ENCODE results near the gene SMCHD1. TPM values are rescaled to one million over a fixed set of nuclear protein-coding genes. Genes with fewer than 3 reads are reported as not detected.
"Not testable (repeated sequence)": the region's sequence is repeated elsewhere in the genome, so short reads cannot be mapped to it uniquely, and the experiment has no call there.

The SMCHD1 gene
- total RNA-seq, 2 donors from 2014 or later: 61.8 to 72.5 TPM

DNA sequence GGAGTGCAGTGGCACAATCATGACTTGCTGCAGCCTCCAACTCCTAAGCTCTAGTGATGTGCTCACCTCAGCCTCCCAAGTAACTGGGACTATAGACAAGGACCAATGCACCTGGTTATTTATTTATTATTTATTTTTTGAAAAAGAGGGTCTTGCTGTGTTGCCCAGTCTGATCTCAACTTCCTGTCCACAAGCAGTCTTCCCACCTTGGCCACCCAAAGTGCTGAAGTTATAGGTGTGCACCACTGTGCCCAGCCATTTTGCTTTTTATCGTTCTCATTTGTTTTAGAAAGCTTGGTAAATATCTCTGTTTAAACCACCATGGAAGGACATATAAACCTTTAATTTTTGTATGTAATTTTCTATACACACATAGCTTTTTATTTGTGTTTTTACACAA lies 74.2 kb downstream of the SMCHD1 start:
- Histone ChIP-seq H3K27ac (ENCODE audit: low read depth, low read length) (no peak overlapping the region), H3K9me3 (ENCODE audit: control insufficient read depth, low read length) (no peaks in the 10 kb centered on the region), H3K4me3 (ENCODE audit: low read length) (no peak overlapping the region), H3K36me3 (ENCODE audit: control insufficient read depth, insufficient read depth, low read length) (peaks cover 90% of the 10 kb centered on the region), H3K4me1 (ENCODE audit: control insufficient read depth, insufficient read depth, low read length) (no peaks in the 10 kb centered on the region), H3K27me3 (ENCODE audit: control insufficient read depth, insufficient read depth, low read length, poor library complexity, severe bottlenecking) (no peaks in the 10 kb centered on the region), H3K9ac (ENCODE audit: extremely low read depth, low read length, poor library complexity, severe bottlenecking) (no peak overlapping the region)
- H3K4me1 Mint-ChIP-seq: no peaks in the 10 kb centered on the region
- WGBS, 2 experiments (ENCODE audit: insufficient coverage in 1 of 2, insufficient read length in 1 of 2): no CpG with 5 or more reads among the region's 1 CpG
- no peaks in the 10 kb centered on the region for H3K27me3 Mint-ChIP-seq (ENCODE audit: insufficient read depth)
- no peak overlapping the region for H3K4me3 Mint-ChIP-seq
- peaks cover 62% of the 10 kb centered on the region for H3K36me3 Mint-ChIP-seq (ENCODE audit: low read depth)
- TF ChIP-seq, protein P1, sequence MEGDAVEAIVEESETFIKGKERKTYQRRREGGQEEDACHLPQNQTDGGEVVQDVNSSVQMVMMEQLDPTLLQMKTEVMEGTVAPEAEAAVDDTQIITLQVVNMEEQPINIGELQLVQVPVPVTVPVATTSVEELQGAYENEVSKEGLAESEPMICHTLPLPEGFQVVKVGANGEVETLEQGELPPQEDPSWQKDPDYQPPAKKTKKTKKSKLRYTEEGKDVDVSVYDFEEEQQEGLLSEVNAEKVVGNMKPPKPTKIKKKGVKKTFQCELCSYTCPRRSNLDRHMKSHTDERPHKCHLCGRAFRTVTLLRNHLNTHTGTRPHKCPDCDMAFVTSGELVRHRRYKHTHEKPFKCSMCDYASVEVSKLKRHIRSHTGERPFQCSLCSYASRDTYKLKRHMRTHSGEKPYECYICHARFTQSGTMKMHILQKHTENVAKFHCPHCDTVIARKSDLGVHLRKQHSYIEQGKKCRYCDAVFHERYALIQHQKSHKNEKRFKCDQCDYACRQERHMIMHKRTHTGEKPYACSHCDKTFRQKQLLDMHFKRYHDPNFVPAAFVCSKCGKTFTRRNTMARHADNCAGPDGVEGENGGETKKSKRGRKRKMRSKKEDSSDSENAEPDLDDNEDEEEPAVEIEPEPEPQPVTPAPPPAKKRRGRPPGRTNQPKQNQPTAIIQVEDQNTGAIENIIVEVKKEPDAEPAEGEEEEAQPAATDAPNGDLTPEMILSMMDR (conservative IDR thresholded peaks at IDR 0.05): no peak
- H3K27ac Mint-ChIP-seq: no peak overlapping the region
- H3K9me3 Mint-ChIP-seq: no peaks in the 10 kb centered on the region
- no peak for DNase-seq

DNA sequence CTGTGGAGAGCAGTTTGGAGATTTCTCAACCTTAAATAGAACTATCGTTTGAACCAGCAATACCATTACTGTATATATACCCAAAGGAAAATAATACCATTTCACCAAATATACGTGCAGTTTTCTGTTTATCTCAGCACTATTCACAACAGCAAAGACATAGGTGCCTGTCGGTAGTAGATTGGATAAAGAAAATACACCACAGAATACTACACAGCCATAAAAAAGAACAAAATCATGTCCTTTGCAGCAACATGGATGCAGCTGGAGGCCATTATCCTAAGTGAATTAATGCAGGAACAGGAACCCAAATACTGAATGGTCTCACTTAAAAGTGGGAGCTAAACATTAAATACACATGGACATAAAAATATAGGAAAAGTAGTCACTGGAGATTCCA lies 81.3 kb downstream of the SMCHD1 start:
- Mint-ChIP-seq H3K36me3 (ENCODE audit: low read depth) (peaks cover 80% of the 10 kb centered on the region), H3K9me3 (peaks cover 2% of the 10 kb centered on the region), H3K4me3 (no peak overlapping the region), H3K27me3 (ENCODE audit: insufficient read depth) (no peaks in the 10 kb centered on the region), H3K27ac (no peak overlapping the region), H3K4me1 (no peaks in the 10 kb centered on the region)
- DNase-seq: no peak
- Histone ChIP-seq H3K9ac (ENCODE audit: extremely low read depth, low read length, poor library complexity, severe bottlenecking) (no peak overlapping the region), H3K4me3 (ENCODE audit: low read length) (no peak overlapping the region), H3K27ac (ENCODE audit: low read depth, low read length) (no peak overlapping the region), H3K27me3 (ENCODE audit: control insufficient read depth, insufficient read depth, low read length, poor library complexity, severe bottlenecking) (no peaks in the 10 kb centered on the region), H3K9me3 (ENCODE audit: control insufficient read depth, low read length) (no peaks in the 10 kb centered on the region), H3K36me3 (ENCODE audit: control insufficient read depth, insufficient read depth, low read length) (peaks cover 96% of the 10 kb centered on the region), H3K4me1 (ENCODE audit: control insufficient read depth, insufficient read depth, low read length) (no peaks in the 10 kb centered on the region)
- TF ChIP-seq, protein P1 (conservative IDR thresholded peaks at IDR 0.05): no peak
- 88 to 98% methylated on average over 1 to 3 of the region's 3 CpGs for WGBS, 2 experiments (ENCODE audit: insufficient coverage in 1 of 2, insufficient read length in 1 of 2)

DNA sequence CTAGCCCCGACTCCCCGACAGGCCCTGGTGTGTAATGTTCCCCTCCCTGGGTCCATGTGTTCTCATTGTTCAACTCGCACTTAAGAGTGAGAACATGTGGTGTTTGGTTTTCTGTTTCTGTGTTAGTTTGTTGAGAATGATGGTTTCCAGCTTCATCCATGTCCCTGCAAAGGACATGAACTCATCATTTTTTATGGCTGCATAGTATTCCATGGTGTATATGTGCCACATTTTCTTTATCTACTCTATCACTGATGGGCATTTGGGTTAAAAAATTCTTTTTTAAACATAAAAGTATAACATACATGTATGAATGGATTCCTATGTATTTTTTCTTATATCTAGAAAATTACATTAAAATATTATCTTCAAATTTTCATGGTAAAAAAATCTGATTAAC lies 84.6 kb downstream of the SMCHD1 start:
- H3K36me3 Mint-ChIP-seq (ENCODE audit: low read depth): peaks cover 74% of the 10 kb centered on the region
- not testable (repeated sequence) for H3K9me3 ChIP-seq (ENCODE audit: control insufficient read depth, low read length); H3K27ac Mint-ChIP-seq; H3K4me1 Mint-ChIP-seq; H3K4me3 ChIP-seq (ENCODE audit: low read length); H3K4me3 Mint-ChIP-seq; H3K9me3 Mint-ChIP-seq; H3K27me3 Mint-ChIP-seq (ENCODE audit: insufficient read depth); H3K27me3 ChIP-seq (ENCODE audit: control insufficient read depth, insufficient read depth, low read length, poor library complexity, severe bottlenecking); H3K4me1 ChIP-seq (ENCODE audit: control insufficient read depth, insufficient read depth, low read length); H3K27ac ChIP-seq (ENCODE audit: low read depth, low read length); DNase-seq; H3K9ac ChIP-seq (ENCODE audit: extremely low read depth, low read length, poor library complexity, severe bottlenecking)
- H3K36me3 ChIP-seq (ENCODE audit: control insufficient read depth, insufficient read depth, low read length): peaks cover 99% of the 10 kb centered on the region
- 96% methylated on average over 2 of the region's 3 CpGs; no CpG with 5 or more reads in 1 of the 2 experiments for WGBS, 2 experiments (ENCODE audit: insufficient coverage in 1 of 2, insufficient read length in 1 of 2)

DNA sequence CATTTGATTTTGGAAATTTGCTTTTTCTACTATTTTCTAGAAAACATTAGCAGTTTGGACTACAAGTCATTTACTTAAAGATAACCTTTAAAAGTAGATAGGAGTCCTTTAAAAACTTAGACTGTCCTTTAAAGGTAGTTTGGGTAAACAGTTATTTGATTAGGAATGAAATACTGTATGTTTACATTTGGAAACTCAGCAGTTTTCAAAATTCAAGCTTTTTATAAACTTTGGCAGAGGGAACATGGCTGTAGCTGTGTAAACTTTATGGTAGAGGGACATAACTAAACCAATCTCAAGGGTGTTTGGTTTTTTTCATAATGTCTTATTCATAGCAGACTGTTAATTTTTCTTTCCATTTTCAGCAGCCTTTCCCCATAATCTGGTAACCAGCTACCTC lies 90.7 kb downstream of the SMCHD1 start:
- Mint-ChIP-seq H3K36me3 (ENCODE audit: low read depth) (peaks cover 48% of the 10 kb centered on the region), H3K27ac (no peak overlapping the region), H3K27me3 (ENCODE audit: insufficient read depth) (no peaks in the 10 kb centered on the region), H3K4me3 (no peak overlapping the region), H3K9me3 (no peaks in the 10 kb centered on the region), H3K4me1 (no peaks in the 10 kb centered on the region)
- H3K27ac ChIP-seq (ENCODE audit: low read depth, low read length): no peak overlapping the region
- no peak for DNase-seq
- no peaks in the 10 kb centered on the region for H3K9me3 ChIP-seq (ENCODE audit: control insufficient read depth, low read length)
- no peaks in the 10 kb centered on the region for H3K4me1 ChIP-seq (ENCODE audit: control insufficient read depth, insufficient read depth, low read length)
- H3K4me3 ChIP-seq (ENCODE audit: low read length): no peak overlapping the region
- H3K9ac ChIP-seq (ENCODE audit: extremely low read depth, low read length, poor library complexity, severe bottlenecking): no peak overlapping the region
- H3K36me3 ChIP-seq (ENCODE audit: control insufficient read depth, insufficient read depth, low read length): peaks cover 84% of the 10 kb centered on the region
- H3K27me3 ChIP-seq (ENCODE audit: control insufficient read depth, insufficient read depth, low read length, poor library complexity, severe bottlenecking): no peaks in the 10 kb centered on the region
- TF ChIP-seq, protein P1 (conservative IDR thresholded peaks at IDR 0.05): no peak
